ENCODE measurements around the gene MCM3AP.

Gene MCM3AP

GRCh38 chr21:46215436-46216131 is 69.8 kb downstream of the MCM3AP start:
- peak; percentile 28 to 70 (median 49) for DNase-seq

GRCh38 chr21:46214478-46215340 is 70.7 kb downstream of the MCM3AP start:
- no peak for DNase-seq

DNA sequence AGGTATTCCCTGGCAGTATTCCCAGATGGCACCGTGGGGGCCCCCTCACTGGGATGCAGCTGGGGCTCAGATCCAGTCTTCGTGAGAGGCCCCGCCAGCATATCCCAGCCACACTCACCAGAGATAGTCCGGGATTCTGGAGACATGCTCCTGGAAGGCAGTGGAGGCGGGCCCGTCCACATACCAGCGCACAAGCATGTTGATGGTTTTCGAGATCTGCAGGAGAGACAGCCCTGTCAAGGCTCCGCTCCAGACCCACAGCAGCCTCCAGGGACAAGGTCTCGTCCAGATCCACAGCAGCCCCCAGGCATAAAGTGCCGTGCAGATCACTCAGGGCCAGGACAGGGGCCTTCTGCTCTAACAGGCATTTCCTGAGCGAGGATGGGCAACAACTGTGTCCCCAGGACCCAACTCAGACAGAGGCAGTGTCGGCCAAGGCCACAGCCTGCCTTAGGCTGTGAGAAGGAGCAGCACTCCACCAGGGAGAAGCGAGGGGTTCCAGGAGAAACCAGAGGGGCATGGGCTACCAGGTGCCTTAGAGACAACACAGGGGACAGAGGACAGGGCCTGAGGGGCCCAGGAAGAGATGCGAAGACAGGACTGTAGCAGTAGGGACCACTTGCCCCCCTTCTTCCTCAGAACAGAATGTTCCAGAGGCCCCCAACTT is 71.7 kb downstream of the MCM3AP start:
- no peak for DNase-seq

DNA sequence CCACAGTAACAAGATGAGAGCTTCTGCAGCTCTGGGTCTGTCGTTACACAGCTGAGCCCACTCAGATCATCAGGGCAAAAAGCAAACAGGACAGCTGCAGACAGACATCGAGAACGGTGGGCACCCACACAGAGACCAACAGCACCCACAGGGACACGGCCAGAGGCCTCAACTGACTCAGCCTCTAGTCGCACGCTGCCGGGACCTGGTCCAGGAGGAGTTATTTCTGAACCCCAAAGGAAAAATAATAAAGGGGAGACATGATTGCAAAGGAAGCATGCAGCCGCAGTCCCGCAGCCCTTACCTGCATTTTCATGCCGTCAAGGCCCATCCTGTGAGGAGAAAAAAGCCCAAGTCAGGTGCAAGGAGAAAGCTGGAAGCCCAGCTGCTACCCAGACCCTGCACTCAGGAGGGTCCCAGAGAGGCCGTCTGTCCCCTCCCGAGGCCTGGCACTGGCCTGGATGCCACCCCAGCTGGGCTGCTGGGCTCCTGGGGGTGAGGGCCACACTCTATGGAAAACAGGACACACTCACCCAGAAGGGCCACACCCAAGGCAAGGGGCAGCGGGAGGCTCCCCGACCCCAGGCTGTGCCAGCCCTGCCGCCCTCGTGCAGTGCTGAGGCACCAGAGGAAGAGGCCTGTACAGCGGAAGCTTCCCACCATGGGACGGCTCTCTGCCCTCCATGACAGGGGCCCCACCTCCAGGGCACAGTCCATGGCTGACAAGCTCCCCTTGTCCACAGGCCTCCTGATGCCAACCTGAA is 72.5 kb downstream of the MCM3AP start:
- no peak for DNase-seq

DNA sequence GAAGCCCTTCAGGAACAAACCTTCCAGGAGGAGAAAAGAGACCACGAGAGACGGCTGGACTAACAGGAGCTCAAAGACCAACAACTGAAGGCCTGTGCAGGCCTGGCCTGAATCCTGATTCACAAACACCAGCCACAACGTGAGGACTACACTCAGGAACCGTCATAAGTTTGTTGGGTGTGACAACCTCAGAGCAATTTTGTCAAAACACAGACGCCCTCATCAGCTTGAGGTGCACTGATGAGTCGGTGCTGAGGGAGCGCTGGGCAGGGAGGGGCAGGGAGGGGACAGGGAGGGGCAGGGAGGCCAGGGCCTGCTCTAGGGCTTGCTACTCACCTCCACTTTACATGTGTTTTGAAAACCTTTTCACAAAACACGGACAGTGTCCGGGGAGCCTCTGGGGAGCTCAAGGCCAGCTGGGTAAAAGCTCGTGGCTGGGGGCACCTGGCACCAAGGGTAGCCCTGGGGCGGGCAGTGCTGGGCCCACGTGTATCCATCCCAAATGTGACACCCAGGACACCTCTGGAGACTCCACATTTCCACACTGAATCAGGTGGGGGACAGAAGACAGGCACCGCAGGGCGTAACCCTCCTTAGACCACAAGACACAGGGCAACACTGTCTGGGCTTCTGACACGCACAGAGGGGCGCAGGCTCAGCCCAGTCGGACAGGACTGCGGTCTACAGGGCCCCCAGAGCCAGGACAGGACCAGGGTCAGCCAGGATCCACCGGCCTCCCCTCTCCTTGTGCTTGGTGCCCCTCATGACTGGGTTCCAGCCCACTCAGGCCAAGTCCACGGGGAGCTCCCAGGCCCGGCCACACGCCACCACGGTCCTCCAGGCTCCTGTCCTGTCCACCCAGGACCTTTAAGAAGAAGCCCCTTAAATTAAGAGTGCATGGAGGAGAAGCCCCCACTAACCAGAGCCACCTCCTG is 73.4 kb downstream of the MCM3AP start:
- DNase-seq, result no peak

- DNase-seq, result no peak
Measured at GRCh38 chr21:46211376-46211775, 74.0 kb downstream of the MCM3AP start.

DNA sequence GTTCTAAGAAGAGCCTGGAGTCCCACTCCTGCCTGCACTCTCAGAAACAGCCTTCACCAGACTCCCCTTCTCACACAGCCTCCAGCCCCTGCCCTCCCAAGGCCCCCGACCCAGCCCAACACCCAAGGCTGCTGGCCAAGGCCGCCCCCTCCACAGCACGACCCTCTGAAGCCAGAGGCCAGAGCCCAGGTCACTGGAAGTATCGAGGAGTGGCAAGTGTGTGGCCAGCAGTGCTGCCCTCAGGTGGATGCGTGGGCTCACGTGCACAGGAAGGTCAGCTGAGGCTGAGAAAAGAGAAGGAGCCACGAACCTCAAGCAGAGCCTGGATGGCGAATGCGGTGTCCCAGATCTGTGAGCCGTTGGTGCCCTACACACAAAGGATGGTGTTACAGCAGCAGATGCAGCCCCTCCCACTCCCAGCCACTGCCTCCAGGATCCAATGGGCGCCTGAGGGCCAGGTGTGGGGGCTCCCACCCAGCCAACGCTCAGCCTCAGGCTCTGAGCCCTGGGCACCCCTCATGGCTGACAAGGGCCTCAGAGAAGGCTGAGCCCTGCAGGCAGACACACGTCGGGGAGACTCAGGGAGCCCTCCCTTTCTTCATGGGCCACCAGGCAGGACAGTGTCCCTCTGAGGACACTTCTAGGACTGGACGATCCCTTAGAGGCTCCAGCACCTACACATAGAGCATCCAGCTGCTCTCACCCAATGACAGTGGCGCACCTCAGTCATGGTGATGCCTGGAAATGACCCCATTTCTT is 74.9 kb downstream of the MCM3AP start:
- DNase-seq, result no peak

DNA sequence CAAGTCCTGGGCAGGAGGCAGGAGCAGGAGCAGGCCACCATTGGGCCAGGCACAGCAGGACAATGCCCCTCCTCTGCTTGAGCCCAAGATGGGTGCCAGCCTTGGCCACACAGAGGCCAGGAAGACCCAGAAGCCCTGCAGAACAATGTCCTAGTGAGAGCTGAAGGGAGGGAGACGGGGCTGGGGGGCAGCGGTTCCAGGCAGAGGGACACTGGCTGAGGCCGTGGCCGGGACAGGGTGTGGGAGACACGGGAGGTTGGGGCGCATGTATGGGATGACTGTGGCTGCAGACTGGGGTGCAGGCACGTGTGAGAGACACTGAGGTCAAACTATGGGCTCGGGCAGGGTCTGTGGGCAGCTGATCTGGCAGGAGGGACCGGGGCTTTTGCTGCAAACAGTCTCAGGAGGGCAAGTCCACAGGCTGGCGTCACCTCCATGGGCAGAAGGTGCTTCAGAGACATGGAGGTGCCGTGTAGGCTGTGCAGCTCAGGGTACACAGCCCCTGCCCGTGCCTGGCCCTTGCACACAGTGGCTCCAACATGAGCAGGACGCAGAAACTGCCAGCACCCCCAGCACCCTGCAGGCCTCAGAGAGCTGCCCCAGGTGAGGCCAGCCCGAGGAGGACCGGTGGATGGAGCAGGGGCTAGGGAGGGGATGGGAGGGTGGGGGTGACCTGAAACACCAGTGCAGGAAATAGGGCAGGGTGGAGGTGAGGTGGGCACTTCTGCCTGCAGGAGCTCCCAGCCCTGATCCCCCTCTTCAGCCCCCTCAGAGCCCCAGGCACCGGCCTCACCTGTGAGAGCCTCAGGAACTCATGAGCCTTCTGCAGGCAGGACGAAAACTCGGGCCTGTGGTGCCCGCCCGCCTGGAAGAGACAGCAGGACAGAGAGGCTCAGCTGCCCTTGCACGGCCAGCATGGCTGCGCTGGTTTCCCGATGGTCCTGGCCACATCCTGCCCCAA is 76.4 kb downstream of the MCM3AP start:
- DNase-seq, result no peak

- DNase-seq, result no peak
Measured at GRCh38 chr21:46207920-46208591, 77.4 kb downstream of the MCM3AP start.

DNA sequence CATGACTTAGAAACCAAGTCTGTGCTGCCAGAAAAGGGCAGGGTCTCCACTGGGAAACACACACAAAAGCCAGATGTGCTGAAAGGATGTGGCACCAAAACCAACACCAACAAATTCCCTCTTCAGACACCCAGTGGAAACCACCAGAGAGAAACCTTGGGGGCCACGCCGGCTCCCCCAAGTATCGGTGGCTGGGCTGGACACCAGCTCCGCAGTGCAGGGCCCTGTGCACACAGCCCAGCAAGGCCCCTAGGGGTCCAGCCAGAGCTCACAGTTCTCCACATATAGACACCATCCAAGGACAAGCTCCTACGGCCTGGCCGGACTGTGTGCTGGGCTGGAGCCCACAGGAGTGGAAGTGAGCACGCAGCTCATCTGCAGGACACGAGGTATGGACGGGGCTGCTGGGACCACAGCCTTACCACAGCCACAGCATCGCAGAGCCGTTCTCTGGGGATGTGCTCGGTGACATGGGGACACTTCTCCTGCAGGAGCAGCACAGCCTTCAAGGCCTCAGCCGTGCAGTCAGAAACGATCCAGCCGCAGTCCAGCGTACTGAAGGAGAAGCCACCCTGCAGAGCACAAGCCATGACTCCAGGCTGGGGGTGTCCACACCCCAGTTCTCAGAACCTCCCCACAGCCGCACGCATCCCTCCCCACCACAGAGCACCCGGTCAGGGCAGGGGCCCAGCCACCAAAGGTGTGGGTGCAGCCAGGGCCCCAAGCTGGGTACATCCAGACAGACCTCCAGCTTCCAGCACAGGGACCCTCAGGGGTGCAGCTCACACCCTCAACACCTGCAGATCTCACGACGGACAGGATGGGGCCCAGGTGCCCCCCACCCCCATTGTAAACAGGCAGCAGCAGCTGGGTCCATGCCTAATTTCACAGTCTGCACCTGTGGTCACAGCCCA is 78.1 kb downstream of the MCM3AP start:
- no peak for DNase-seq

- no peak for DNase-seq
Measured at GRCh38 chr21:46206163-46207005, 79.0 kb downstream of the MCM3AP start.

GRCh38 chr21:46205766-46206162 is 79.6 kb downstream of the MCM3AP start:
- DNase-seq, result no peak

DNA sequence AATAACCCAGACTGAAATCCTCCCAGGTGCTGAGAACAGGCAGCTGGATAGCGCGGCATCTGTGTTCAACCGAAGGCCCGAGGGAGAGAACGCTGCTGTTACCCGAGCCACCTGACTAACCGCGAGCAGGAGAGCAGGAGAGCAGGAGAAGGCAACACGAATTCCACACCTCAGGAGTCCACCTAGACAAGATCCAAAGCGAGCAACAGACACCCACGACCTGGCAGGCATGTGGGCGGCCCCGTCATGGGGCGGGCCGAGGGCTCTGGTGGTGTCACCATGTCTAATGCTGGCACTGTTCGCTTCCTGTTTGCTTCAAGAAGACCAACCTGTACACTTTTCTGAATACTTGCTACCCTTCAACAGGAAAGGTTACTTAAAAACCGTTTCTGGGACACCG is 80.2 kb downstream of the MCM3AP start:
- no peak for DNase-seq

DNA sequence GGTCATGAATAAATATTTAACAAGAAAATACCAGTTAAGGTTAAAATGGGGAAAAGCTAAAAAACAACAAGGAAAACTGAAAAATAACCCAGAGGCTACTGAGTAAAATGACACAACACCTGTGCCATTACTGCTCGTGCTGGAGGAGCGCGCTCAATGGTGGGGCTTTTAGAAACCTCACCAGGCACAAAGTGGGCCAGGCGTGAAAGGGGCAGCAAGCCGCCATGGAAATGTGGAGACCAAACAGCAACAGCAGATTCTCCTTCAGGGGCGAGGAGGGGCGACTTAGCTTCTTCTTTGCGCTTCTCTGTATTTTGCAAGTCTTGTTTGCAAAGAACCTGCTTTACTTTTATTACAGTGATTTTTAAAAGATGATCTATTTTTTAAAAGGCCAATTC is 82.2 kb downstream of the MCM3AP start:
- DNase-seq, result no peak

DNA sequence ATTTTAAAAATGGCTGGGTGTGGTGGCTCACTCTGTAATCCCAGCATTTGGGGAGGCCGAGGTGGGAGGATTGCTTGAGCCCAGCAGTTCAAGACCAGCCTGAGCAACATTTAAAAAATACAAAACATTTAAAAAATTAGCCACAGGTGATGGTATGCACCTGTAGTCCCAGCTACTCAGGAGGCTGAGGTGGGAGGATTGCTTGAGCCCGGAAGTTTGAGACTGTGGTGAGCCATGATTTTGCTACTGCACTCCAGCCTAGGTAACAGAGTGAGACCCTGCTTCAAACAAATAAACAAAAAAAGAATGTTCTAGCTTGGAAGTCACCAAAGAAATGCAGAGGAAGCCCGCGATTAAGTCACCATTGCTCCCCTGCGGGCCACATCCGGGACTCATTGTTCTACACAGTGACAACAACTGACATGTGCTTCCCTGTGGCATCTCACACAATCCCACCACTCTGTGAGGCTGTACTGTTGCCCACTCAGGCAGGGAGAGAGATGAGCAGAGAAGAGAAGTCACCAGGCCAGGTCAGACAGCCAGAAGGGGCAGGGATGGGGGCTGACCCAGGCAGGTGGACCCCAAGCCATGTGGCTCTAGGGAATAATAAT is 82.7 kb downstream of the MCM3AP start:
- no peak for DNase-seq
